GM13976 (cell line): ENCODE results near the gene C19orf53.

Experiments used
- DNase-seq: peaks from one replicate; pipeline ENCODE4 v3.0.0; 2012; ENCODE audit warnings: low spot score
- CTCF ChIP-seq: IDR thresholded peaks from 2 replicates; pipeline ENCODE4 v1.5.1; 2012; ENCODE audit warnings: borderline replicate concordance, mild to moderate bottlenecking; ENCODE audit not compliant: insufficient read depth; ENCODE audit errors: extremely low read depth, missing control alignments, control extremely low read depth
- in situ Hi-C: fragments of 300-500 bp; cut with MboI; formaldehyde crosslinking; loops from one replicate; pipeline ENCODE4 v1.12.0; 2022; ENCODE audit warnings: low sequenced_read_pairs, mixed read lengths, inconsistent platforms; ENCODE audit not compliant: unreplicated experiment

The C19orf53 gene

GRCh38 chr19:13823901-13824300 is 49.6 kb downstream of the C19orf53 start:
- TF ChIP-seq CTCF: no peak
- in situ Hi-C loops: no loop called here
- no peak for DNase-seq

- TF ChIP-seq CTCF: no peak
- in situ Hi-C loops: no loop called here
Measured at GRCh38 chr19:13824703-13825102, 50.4 kb downstream of the C19orf53 start.

GRCh38 chr19:13825489-13826441 is 51.5 kb downstream of the C19orf53 start:
- in situ Hi-C loops: no loop called here
- no peak for TF ChIP-seq CTCF
- DNase-seq: no peak

More at GRCh38 chr19:13824703-13825102, 50.4 kb downstream of the C19orf53 start:
- no peak for DNase-seq

GRCh38 chr19:13826652-13827235 is 52.5 kb downstream of the C19orf53 start:
- no peak for DNase-seq
- in situ Hi-C loops: no loop called here
- TF ChIP-seq CTCF: no peak

GRCh38 chr19:13827656-13828055 is 53.4 kb downstream of the C19orf53 start:
- TF ChIP-seq CTCF: no peak
- in situ Hi-C loops: no loop called here
- DNase-seq: no peak
